ENCODE data around the gene SLC27A1. TPM values are rescaled to one million over a fixed set of nuclear protein-coding genes. Genes with fewer than 3 reads are reported as not detected.

SLC27A1 gene
- total and polyA plus RNA-seq, 2 donors (not counting 3 experiments of a cell fraction or from before 2014, with no cell fraction given), result 10.4 to 13.5 TPM

DNA sequence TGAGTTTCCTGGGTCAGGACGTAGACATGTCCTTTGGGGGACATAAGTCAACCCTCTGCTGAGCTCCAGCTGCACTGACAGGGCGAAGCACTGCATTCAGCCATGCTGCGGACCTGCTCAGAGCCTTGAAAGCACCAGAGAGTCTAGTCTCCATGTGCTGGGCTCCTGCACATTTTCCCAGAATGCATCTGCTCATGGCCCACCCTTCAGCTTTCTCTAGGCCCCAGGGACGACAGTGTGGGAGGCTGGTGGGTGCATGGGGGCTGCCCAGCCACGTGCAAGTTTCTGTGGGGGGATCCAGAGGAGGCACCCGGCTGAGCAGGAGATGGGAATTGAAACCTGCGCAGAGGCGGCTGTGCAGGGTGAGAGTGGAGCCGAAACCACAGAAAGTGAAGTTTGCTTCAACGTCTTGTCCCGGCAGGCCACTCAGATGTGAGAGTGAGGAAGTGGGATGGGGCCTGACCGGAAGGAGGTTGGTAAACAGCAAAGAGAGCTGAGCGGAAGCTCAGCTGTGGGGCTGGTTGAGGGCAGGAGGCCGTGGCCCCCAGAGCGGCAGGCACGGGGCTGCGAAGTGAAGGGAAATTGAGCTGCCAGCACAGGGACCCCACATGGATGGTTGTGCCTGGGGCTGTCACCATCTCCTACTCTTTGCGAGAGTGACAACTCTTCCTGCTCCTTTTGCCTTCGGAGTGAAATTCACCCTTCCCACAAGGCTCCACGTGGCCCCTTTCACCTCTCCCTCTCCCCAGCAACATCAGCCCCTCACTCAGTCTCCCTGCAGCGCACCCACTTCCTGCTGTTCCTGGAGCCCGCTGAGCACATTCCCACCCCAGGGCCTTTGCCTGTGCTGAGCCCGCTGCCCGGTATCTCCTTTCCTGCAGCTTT is 52.9 kb downstream of the SLC27A1 start:
- Histone ChIP-seq H3K4me1 (ENCODE audit: control insufficient read depth, extremely low read depth, insufficient read depth, low read length) (peaks cover 8% of the 10 kb centered on the region), H3K27me3 (ENCODE audit: control insufficient read depth in 2 of 2, insufficient read depth in 2 of 2, low read length in 2 of 2) (no peaks in the 10 kb centered on the region), H3K9me1 (replicated peaks; ENCODE audit: control insufficient read depth, extremely low read depth, insufficient read depth, low read length) (no peaks in the 10 kb centered on the region), H3K27ac (ENCODE audit: insufficient read depth, low read depth, low read length) (no peak overlapping the region), H3K79me2 (ENCODE audit: control insufficient read depth, insufficient read depth, low read length) (no peaks in the 10 kb centered on the region), H3K9me3 (replicated peaks; ENCODE audit: control insufficient read depth, insufficient read depth, low read length) (no peaks in the 10 kb centered on the region), H4K20me1 (replicated peaks; ENCODE audit: control insufficient read depth, extremely low read depth, insufficient read depth, low read length) (no peaks in the 10 kb centered on the region), H3K9ac (replicated peaks; ENCODE audit: extremely low read depth, insufficient read depth, low read length) (no peak overlapping the region), H3K36me3 (ENCODE audit: control insufficient read depth in 2 of 2, extremely low read depth in 1 of 2, insufficient read depth in 2 of 2, low read length in 2 of 2) (no peaks in the 10 kb centered on the region), H3K4me2 (ENCODE audit: insufficient read depth, low read length) (no peak overlapping the region), H2AFZ (ENCODE audit: low read depth, low read length) (peak overlapping the region; percentile 74), H3K4me3 (replicated peaks in 1 of 3; ENCODE audit: insufficient read depth in 1 of 3, low read depth in 1 of 3, low read length in 3 of 3) (no peak overlapping the region)
- no peak for DNase-seq (ENCODE audit: low read depth, low spot score)
- ChIA-PET CTCF (interaction anchor here (0.7 to 1.1 kb wide), 3 partner anchors 27 to 50 kb away, joined by 3 to 5 read pairs (median 3); no protein-coding TSS in a partner anchor), POLR2A (interaction anchor here (0.6 kb wide), 1 partner anchor 100 kb away, joined by 3 read pairs; no protein-coding TSS in a partner anchor)
- dilution Hi-C loops (cut with MboI; ENCODE audit: extremely low pct_ligation_motif_present, low sequenced_read_pairs) (no loop called here), intact Hi-C loops (cut with micrococcal nuclease) (no loop called here)
- no TSS peak for BruUV-seq (replicated peaks)
- TF ChIP-seq POLR2AphosphoS5 (IDR thresholded peaks at IDR 0.05; ENCODE audit: insufficient read depth, low read depth, low read length) (peak; percentile 35), MYC (IDR thresholded peaks at IDR 0.05; ENCODE audit: low read depth, low read length) (no peak)
- peak; percentile 78 for FAIRE-seq

DNA sequence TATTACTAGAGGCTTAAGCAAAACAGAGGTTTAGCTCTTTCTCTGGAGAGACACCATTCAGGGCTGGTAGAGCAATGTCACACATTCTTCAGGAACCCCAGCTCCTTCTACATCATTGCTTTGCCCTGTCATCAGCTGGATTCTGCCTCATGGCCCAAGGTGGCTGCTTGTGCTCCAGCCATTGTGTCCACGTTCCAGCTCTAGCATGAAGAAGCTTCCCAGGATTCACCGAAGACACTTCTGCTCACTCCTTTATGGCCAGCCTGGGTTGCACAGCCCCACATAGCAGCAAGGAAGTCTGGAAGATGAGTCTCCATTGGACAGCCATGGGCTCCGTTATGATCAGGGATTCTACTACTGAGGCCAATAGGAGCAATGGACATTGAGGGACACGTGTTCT is 54.3 kb downstream of the SLC27A1 start:
- POLR2A ChIA-PET, result no interaction called here
- no peak overlapping the region for H3K27ac ChIP-seq (ENCODE audit: insufficient read depth, low read depth, low read length)
- no peak overlapping the region for H3K4me3 ChIP-seq (replicated peaks in 1 of 3; ENCODE audit: insufficient read depth in 1 of 3, low read depth in 1 of 3, low read length in 3 of 3)
- H3K79me2 ChIP-seq (ENCODE audit: control insufficient read depth, insufficient read depth, low read length), result no peaks in the 10 kb centered on the region
- H3K9me1 ChIP-seq (replicated peaks; ENCODE audit: control insufficient read depth, extremely low read depth, insufficient read depth, low read length), result no peaks in the 10 kb centered on the region
- no peaks in the 10 kb centered on the region for H3K36me3 ChIP-seq (ENCODE audit: control insufficient read depth in 2 of 2, extremely low read depth in 1 of 2, insufficient read depth in 2 of 2, low read length in 2 of 2)
- peaks cover 8% of the 10 kb centered on the region for H3K4me1 ChIP-seq (ENCODE audit: control insufficient read depth, extremely low read depth, insufficient read depth, low read length)
- no peak overlapping the region for H2AFZ ChIP-seq (ENCODE audit: low read depth, low read length)
- no peak overlapping the region for H3K9ac ChIP-seq (replicated peaks; ENCODE audit: extremely low read depth, insufficient read depth, low read length)
- intact Hi-C loops (cut with micrococcal nuclease) (no loop called here), dilution Hi-C loops (cut with MboI; ENCODE audit: extremely low pct_ligation_motif_present, low sequenced_read_pairs) (no loop called here)
- H4K20me1 ChIP-seq (replicated peaks; ENCODE audit: control insufficient read depth, extremely low read depth, insufficient read depth, low read length), result no peaks in the 10 kb centered on the region
- BruUV-seq (replicated peaks), result no TSS peak
- peaks cover 0 to 2% of the 10 kb centered on the region in 2 experiments for H3K27me3 ChIP-seq (ENCODE audit: control insufficient read depth in 2 of 2, insufficient read depth in 2 of 2, low read length in 2 of 2)
- no peak overlapping the region for H3K4me2 ChIP-seq (ENCODE audit: insufficient read depth, low read length)
- CTCF ChIA-PET, result interaction anchor here (1.6 kb wide), 1 partner anchor 28 kb away, joined by 5 read pairs; no protein-coding TSS in a partner anchor
- DNase-seq (ENCODE audit: low read depth, low spot score) (no peak), FAIRE-seq (no peak)
- TF ChIP-seq POLR2A (IDR thresholded peaks at IDR 0.05; ENCODE audit: low read depth, low read length) (no peak), JUN (IDR thresholded peaks at IDR 0.05; ENCODE audit: borderline replicate concordance, insufficient read depth, insufficient read length, low read depth) (no peak), EZH2 (IDR thresholded peaks at IDR 0.05; ENCODE audit: borderline replicate concordance, low read depth, low read length, severe bottlenecking) (no peak), FOS (IDR thresholded peaks at IDR 0.05; ENCODE audit: borderline replicate concordance, insufficient read depth, low read length) (no peak), MAX (IDR thresholded peaks at IDR 0.05; ENCODE audit: insufficient read depth, insufficient read length) (no peak), CTCF (IDR thresholded peaks at IDR 0.05; ENCODE audit: extremely low read depth in 1 of 2, insufficient read depth in 1 of 2, low read depth in 1 of 2, low read length in 2 of 2) (no peak), GATA2 (IDR thresholded peaks at IDR 0.05; ENCODE audit: insufficient read depth, insufficient read length, low read depth, low read length) (no peak), POLR2AphosphoS5 (IDR thresholded peaks at IDR 0.05; ENCODE audit: insufficient read depth, low read depth, low read length) (no peak)
- H3K9me3 ChIP-seq (replicated peaks; ENCODE audit: control insufficient read depth, insufficient read depth, low read length), result no peaks in the 10 kb centered on the region

Measured in endothelial cell of umbilical vein (primary cell).